GOT3 (cell line): ENCODE results near the gene THSD7A.

Source experiments
- DNase-seq: peaks from one replicate; lab custom pipeline; 2025; ENCODE audit warnings: mixed read lengths; lab: John Stamatoyannopoulos, UW

THSD7A gene, protein sequence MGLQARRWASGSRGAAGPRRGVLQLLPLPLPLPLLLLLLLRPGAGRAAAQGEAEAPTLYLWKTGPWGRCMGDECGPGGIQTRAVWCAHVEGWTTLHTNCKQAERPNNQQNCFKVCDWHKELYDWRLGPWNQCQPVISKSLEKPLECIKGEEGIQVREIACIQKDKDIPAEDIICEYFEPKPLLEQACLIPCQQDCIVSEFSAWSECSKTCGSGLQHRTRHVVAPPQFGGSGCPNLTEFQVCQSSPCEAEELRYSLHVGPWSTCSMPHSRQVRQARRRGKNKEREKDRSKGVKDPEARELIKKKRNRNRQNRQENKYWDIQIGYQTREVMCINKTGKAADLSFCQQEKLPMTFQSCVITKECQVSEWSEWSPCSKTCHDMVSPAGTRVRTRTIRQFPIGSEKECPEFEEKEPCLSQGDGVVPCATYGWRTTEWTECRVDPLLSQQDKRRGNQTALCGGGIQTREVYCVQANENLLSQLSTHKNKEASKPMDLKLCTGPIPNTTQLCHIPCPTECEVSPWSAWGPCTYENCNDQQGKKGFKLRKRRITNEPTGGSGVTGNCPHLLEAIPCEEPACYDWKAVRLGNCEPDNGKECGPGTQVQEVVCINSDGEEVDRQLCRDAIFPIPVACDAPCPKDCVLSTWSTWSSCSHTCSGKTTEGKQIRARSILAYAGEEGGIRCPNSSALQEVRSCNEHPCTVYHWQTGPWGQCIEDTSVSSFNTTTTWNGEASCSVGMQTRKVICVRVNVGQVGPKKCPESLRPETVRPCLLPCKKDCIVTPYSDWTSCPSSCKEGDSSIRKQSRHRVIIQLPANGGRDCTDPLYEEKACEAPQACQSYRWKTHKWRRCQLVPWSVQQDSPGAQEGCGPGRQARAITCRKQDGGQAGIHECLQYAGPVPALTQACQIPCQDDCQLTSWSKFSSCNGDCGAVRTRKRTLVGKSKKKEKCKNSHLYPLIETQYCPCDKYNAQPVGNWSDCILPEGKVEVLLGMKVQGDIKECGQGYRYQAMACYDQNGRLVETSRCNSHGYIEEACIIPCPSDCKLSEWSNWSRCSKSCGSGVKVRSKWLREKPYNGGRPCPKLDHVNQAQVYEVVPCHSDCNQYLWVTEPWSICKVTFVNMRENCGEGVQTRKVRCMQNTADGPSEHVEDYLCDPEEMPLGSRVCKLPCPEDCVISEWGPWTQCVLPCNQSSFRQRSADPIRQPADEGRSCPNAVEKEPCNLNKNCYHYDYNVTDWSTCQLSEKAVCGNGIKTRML (N-terminal part only)

DNA sequence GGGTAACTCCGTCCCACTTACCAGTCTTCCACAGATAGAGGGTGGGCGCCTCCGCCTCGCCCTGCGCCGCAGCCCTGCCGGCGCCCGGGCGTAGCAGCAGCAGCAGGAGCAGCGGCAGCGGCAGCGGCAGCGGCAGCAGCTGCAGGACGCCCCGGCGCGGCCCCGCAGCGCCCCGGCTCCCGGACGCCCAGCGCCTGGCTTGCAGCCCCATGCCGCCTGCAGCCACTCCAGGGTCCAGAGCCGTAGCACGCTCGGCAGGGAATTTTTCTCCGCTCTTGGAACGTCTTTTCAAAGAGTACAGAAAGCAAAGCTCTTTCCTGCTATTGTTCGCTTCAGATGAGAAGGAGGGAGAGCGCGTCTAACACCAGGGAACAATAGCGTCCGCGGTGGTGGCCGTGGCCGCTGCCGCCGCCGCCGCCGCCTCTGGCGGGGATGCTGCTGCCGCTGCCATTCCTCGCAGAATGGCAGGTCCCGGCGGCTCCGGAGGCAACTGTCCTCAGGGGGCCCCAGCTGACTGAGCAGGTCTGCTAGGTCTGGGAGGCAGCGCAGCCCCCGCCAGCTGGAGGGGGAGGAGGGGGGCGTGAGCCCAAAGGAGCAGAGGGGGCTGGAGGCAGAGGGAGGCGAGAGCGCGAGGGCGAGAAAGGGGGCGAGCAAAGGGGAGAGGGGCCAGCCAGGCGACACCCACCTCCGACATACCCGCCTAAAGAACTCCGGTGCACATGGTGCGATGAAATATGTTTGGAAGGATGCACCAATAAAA, at the start of gene THSD7A:
TSS of gene THSD7A (minus strand) at position 463 of the 760 bp plus-strand sequence. CDS start at position 211, 252 bp downstream.
- DNase-seq, result no peak

DNA sequence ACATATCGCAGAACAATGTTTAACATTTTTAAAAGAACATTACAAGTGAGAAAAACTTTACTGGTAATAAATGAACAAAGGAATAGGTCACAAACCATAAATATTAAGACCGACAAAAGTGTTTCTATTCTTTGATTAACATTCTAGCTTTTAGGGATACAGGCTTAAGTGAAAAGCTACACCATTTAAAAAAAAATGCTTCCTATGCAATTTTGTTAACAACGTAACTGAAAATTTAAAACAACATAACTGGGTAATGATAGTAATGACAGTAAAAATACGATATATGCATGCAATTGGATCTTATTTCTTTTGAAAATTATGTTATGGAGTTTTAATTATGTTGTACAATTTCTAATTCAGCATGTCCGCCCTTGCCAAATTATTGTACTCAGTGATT, 49.7 kb upstream of the THSD7A start:
- DNase-seq, result no peak

DNA sequence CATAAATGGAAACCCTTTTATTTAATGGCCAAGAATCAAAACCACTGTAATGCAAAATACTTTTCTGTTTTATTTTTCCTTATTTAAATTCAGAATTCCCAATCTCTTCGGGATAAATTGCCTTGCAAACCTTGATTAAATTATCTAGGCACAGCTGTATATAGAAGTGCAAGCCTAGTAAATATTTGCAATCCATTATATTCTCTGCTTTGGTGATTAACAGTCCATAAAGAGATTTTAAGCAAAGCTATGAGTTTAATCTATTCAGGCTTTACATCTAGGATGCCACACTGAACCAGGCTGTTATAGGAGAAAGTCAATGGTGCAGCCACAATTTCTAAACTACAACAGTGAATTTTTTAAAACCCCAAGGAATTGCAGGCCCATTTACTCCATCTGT, 43.6 kb upstream of the THSD7A start:
- DNase-seq, result no peak

DNA sequence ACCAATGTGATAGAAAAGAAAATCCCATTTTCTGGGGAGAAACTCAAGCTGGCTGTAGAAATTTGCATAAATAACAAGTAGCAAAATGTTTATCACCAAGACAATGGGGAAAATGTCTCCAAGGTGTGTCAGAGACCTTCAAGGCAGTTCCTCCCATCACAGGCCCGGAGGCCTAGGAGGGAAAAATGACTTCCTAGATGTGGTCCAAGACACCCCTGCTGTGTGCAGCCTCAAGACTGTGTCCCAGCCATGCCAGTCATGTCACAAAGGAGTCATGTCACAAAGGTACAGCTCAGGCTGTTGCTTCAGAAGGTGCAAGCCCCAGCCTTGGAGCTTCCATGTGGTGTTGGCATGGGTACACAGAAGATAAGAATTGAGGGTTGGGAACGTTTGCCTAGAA, 33.7 kb upstream of the THSD7A start:
- no peak for DNase-seq

DNA sequence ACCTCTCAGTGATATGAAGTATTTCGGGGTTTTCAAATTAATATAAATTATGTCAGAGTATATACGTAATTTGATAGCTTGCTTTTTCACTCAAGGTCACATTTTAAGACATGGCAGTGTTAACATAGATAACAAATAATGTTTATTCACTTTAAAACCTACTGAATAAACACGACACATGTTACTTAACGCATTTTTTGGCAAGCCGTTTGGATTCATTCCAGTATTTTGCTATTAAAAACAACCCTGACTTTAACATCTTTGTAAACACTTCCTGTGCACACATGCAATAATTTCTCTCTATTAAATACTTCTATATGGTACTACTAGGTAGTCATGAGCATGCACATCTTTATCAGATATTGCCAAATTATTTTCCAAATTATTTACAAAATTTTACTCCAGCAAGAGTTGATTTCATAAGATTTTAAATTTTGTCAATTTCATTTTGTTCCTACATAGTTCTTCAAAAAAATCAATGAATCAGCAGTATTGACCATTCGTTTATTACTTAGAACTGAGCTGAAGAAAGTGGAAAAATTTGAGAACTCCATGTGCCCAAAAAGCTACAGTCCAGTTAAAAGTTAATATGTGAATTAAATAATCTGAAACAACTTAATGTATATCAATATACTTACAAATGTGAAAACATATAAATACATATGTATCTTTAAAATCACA, 26.8 kb upstream of the THSD7A start:
- DNase-seq, result no peak

DNA sequence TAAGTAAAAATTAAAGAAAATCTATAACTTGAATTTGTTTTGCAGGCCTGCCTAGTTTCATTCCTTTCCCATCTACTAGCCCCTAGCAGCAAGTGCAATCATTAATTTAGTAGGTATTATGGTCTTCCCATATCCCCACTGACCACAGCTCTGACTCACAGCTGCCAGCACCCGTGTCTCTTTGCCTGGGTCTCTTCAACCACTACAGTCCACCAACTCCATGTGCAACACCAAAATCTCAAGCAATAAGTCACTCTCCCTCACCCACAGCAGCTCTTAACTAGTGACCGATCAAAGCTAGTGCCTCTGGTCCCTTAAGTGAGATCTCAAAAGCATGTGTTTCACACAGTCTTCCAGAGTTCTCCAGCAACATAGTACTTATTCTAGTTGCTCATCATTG, 26.0 kb upstream of the THSD7A start:
- DNase-seq, result no peak

DNA sequence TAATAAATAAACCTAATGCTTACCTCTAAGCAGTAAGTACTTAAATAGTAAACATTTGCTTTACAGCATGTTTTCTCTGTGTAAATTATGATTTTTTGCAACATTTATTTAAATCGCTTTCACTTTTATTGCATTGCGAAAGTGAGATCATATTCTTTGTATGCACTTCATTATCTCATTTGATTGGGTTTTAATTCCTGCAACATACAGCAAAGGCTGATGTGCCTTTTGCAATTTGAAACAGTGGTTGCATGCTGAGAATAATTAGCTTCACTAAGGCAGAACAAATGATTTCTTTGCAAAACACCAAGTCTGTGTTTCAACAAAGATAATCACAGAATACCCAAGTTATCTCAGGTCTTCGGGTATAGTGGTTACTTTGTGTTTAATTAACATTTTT, 16.3 kb upstream of the THSD7A start:
- DNase-seq, result no peak

DNA sequence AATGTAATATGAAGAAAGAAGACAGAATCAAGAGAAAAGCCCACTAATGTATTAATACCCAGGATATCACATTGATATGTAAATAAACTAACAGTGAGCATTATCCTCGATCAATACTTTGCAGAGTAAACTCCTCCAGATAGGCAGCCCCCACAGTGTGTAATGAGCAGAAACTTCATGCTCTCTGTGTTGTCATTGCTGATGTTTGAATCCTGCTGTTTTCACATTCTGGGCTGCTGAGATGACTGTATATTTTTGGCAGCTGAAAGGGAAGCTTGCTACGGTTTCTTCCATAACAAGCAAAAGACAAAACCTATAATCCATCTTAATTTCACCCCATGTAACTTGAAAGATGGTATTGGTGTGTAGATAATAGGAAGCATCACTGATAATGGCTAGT, 15.3 kb upstream of the THSD7A start:
- no peak for DNase-seq

DNA sequence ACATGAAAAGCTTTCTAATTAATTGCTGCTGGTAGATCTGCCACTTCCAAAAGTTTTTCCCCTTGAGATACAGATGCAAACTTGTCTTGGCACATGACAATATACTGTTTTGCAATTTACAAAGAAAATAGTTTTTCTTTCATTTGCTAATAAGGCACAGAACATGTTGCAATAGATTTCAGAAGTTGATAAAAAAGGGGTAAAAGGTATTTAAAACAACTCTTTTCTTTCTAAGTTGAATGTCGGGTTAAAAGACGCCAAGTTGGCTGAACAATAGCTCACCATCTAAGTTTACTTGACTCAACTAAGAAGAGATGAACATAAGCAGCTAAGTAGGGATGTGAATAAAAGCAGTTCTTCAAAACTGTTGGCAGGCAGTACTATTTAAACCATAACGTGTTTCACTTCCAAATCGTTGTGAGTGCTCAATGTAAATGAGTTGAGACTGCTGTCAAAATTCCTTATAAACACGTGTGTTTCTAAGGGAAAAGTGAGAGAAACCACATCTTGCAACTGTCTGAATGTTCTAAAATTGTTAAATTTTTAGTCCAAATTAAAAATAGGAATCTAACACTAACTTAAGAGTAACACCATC, 14.5 kb upstream of the THSD7A start:
- no peak for DNase-seq

DNA sequence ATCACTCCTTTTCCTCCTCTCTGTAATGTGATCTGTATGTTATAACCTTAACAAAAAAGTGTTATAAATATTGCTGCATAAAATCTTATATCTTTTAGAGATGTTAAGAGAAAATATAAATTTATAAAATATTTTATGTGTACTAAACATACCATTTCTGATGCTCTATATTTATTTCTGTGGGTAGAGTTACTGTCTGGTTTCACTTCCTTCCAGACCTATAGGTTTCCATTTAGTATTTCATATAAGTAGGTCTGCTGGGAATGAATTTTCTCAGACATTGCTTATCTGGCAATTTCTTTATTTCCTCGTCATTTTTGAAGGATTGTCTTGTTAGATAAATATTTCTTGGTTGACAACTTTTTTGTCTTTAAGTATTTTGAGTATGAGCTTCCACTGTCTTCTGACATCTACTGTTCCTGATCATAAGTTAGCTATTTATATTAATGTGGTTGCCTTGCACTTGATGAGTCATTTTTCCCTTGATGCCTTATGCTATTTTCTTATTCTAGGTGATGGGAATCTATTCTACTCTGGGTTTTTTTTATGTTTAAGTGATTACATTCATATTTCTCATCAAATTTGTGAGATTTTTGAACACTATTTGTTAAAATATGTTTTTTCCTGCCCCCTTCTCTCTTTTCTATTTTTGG, 11.2 kb upstream of the THSD7A start:
- DNase-seq, result no peak

DNA sequence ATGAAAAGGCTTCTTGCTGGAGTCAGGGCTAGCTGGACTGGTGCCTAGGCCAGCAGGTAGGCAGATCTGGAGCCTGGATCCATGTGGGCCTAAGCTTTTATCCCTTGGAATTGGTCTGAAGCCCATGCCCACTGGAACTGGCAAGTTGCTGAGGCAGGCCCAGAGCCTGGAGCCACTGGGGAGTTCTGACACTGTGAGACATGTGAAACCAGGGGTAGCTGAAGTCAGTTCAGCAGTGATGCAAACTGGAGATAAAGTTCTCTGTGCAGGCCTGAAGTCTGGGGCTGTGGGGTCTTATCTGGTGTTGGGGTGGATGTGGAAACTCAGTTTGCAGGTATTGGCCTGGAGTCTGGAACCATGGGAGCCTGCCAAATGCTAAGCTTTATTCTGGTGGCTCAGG, 9.7 kb upstream of the THSD7A start:
- DNase-seq, result no peak

DNA sequence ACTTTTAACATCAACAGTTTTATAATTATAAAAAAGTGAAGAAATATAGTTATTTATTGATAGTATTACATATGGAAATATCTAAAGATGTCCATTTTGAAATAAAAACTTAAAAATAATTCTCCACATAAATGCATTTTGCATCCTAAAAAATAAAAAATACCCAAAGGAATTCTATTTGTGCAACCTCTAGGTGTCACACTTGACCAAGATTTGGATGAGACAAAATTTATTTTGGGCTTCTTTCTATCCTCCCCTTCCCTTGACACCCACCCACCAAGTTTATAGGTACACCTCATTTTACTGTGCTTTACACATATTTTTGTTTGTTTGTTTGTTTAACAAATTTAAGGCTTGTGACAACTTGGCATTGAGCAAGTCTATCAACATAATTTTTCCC, 3.3 kb upstream of the THSD7A start:
- no peak for DNase-seq

DNA sequence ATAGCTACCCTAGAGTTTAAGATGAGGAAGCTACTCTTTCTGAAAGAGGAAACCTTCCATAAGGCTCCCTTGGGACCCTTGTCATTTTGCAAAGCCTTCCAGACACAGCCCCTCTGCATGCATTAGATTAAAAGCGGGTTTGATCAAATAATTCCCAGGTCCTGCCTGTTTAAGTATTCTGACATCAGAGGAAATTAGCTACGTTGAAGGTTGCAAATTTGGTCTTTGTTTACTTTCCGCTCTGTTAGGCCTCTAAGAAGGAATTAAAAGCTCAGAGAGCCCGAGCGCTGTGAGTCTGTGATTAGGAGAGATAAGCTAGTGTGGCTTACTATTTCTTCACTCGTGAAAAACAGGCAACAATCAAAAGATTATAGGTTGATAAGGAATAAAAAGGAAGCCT, 1.4 kb upstream of the THSD7A start:
- no peak for DNase-seq

DNA sequence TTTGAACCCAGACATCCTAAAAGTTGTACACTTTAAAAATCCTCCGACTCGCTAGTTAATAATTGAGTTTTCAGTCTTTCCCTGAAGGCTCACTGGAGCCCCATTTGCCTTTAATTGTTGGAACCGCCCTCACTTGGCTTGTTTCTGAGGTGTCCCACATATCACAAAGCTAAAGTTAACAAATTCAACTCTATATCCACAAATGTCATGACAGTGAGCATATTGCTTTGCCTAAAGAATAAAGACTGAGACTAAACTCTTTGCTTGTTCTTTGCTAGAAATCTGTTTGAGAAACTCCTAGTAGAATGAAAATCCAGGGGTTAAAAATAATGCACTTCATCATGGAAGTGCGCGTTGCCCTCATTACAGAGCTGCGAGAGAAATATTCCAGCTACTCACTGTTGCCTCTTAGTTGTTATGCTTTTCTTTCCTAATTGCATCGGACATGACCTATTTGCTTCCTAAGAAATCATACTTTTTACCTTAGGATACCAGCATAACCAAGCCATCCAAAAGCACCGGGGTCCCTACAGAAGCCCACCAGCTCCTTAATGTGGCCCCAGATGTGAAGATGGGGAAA, 752 bp downstream of the THSD7A start:
- DNase-seq, result no peak

DNA sequence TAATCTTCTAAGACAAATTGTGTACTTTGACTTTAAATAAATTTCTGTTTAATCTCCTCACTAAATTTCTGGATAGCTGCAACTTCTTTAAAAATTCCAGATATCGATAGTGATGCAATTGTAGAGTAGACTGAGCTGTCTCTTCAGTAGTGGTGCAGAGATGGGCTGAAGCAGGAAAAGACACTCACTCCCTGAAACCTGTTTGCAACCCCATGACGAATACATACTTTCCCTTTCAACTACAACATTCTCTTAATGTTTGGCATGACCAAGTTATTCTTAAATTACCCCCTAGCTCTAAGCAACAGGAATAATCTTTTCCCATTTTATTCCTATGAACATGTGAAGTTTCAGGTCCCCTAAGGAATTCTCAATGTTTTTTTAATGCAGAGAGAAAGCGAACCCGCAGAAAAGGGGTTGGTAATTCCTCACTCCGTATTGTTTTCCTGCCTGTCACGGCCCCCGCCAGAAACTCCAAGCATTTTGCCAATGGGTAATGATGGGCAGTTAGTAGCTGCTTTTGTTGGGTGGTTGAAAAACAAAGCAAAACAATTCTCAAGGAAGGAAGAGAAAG, 1.3 kb downstream of the THSD7A start:
- no peak for DNase-seq

DNA sequence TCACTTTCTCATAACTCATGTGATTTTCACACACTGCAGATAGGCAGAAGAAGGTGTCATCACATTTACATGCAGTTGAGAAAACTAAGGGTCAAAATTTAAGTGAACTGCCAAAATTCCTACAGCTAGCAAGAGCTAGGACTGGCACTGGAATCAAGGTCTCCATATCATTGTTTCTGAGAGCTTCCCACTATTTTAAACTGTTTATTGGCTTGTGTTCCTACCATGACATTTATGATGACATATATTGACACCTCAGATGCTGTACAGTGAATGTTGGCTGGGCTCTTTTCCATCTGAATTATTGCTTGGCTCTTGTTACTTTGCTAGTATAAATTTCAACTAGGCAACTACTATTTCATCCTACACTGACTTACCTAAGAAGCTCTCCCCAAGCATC, 2.0 kb downstream of the THSD7A start:
- DNase-seq, result no peak

DNA sequence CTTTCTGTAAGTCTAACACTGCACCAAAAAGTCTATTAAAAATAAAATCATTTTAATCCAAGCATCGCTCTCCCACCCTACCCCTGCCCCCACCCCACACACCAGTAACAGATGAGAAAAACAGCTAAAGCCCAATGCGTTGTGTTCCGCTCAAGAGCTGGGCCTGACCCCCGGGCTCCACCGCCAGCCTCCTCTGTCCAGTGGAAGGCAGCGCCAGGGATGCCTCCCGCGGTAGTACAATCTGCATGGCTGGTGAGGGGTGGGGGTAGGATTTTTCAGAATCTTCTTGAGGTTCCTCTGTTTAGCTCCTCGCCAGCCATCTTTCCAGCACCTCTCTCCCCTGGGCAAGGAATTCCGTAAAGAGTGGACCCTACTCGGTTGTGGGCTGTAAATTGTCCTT, 12.1 kb downstream of the THSD7A start:
- no peak for DNase-seq

DNA sequence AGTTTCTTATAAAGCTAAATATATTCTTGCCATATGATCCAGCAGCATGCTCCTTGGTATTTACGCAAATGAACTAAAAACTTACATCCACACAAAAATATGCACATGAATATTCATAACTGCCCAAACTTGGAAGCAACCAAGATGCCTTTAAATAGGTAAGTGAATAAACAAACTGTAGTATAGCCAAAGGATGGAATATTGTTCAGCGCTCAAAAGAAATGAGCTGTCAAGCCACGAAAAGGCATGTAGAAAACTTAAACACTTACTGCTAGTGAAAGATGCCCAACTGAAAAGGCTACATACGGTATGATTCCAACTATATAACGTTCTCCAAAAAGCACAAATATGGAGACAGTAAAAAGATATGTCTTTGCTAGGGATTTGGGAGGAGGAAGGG, 12.7 kb downstream of the THSD7A start:
- no peak for DNase-seq

DNA sequence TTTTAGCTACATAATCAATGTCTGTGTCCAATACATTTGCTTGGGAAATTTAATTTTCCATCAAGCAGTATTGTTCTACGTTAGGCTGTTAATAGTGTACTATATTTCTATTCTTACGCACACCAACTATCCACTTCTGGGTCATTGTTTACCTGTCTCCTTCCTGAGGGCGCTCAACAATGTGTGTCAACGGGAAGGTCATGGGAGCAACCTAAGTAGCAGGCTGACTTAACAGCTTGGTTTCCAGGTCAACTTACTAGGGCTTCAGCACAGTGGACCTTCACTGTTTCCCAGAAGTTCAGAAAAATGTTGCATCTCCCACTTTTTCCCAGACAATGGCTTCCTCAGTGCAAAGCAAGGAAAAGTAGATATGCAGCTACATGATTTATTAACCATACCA, 13.7 kb downstream of the THSD7A start:
- no peak for DNase-seq
